Hippocampal formation (tissue), 2 donors: Measurements from ENCODE around the gene CACNA2D3.
"Not testable (repeated sequence)": the region's sequence is repeated elsewhere in the genome, so short reads cannot be mapped to it uniquely, and the experiment has no call there.

Experiments
- DNase-seq, 2 donors: peaks; one replicate each; lab custom pipeline; 2025; lab: John Stamatoyannopoulos, UW

The CACNA2D3 gene

DNA sequence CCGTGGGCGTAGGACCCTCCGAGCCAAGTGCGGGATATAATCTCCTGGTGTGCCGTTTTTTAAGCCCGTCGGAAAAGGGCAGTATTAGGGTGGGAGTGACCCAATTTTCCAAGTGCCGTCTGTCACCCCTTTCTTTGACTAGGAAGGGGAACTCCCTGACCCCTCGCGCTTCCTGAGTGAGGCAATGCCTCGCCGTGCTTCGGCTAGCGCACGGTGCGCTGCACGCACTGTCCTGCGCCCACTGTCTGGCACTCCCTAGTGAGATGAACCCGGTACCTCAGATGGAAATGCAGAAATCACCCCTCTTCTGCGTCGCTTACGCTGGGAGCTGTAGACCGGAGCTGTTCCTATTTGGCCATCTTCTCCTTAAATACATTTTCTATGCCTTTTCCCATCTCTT, 342.2 kb downstream of the CACNA2D3 start:
- not testable (repeated sequence) for DNase-seq

DNA sequence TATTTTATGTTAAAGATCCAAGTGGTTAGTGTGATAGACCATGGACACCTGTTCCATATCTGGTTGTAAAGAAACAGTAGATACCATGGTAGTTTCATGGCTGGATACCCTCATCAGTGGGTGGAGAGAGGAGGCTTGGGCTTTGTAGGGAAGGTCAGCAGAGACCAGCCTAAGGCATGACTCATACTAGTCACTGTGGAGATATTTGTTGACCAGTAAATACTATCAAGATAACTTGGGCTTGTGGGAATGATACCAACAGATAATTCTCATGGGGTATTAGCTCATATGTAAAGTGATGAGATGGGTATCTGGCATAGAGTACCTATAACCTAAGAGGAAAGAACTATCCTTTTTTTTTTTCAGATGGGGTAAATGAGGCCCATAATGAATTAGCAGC, 354.5 kb downstream of the CACNA2D3 start:
- no peak for DNase-seq

DNA sequence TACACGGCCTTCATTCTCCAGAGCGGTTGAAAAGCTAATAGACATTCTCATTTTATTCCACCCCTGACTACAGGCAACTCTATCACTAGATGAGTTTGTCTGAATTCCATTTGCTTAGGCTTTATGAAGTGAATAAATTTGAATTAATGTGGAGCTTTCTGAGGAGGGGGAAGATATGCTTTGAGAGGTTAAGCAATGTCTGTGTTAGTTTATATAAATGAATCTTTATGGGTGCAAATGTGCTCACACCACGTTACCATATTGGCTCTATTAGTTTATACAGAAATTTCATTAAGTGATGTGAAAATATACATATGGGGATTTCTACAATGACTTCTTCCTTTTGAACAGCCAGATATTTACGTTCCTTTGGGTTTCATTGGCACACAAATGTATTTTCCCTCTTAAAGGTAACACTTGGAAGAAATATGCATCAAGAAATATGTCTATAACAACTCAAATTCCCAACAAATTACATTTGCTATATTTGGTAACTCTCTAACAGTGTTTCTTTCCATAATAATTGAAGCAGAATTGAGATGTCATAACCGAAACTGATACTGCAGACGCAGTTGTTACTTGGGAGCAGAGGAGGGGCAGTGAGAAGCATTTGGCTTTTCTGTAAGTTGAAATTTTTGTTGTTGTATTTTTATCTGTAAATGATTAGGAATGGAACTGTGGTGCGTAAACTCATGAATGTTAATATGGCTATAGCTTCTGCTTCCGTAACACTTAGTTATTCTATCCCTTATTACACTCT, 359.4 kb downstream of the CACNA2D3 start:
- no peak for DNase-seq

DNA sequence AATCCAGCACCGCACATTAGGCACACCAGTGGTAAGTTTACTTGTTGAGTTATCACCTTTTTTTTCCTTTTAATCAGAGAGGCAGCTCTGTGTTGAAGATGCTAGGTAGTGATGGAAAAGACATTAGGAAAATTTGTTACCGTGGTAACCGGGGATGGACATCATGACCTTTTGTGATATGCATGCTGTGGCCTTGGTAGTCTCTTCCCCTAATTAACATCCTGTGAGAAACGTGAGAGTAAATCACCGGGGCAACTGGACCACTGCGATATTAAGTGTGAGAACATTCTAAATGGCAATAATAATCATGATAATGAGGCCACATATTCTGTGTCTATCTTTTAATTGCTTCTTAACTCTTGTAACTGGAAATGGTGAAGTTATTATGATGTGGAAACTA, 362.0 kb downstream of the CACNA2D3 start:
- no peak for DNase-seq

DNA sequence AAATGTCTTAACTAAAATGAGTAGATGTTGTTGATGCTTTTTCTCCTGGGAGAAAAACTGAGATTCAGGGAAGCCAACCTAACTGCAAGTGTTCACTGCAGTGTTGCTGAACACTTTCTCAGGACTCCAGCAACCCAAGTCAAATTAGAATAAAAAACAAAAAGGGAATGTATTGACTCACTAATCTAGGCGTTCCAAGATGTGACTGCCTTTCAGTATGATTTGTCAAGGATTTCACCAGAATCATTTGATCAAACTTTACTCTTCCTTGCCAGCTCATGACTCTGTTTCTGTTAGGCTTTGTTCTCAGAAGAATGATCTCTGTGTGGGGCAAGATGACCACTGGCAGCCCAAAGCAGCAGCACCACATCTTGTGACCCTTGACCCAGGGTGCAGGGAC, 364.0 kb downstream of the CACNA2D3 start:
- DNase-seq, result no peak

DNA sequence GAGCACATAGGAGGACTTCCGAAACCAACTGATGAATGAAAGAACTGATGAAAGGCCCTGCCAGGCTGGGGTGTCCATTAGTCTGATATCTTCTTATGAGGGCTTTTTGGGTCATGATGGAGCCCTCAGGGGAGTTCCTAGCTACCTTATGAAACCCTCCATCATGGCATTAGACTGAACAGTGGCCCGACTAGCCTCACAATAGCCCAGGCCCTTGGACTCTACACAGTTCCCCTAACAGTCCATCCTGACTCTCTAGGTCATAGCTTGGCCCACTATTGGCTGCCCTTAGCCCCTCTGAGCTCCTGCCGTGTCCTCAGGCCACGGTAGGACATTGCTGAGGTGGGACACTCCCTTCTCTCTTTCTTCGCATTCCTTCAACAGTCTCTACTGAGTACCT, 365.9 kb downstream of the CACNA2D3 start:
- no peak for DNase-seq

DNA sequence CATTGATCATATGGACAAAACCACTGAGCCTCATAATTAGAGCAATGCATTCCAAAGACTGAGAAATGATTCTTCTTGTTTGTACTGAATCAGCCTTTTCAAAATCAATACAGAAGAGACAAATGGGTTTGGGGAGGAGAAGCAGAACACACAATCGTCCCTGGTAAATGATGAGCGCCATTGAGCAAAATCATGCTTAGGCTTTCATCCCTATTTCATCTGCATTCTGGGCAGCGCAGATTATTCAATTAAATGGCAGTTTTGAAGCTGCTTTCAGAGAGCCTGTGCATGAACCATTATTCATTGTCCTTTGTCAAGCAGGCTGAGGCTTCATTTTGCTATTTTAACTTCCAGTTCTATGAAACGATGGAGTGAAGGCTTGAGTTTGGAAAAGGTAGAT, 371.9 kb downstream of the CACNA2D3 start:
- DNase-seq, result no peak

DNA sequence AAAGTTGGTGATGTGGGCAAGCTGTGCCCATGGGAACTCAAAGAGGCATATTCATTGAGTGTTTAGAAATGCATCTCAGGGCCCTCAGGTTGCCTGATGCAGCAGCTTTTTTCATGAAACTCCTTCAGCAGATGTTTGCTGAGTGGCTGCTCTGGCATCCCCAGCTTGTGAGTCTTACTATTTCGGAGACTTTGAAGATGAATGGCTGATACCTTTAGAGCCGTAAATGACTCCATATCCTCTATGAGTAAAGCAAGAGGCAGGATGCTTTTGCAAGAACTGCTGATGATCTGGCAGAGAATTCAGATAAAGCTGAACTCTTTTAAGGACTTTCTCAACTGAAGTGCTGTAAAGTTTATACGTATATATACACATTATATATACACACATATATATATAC, 384.3 kb downstream of the CACNA2D3 start:
- no peak for DNase-seq

DNA sequence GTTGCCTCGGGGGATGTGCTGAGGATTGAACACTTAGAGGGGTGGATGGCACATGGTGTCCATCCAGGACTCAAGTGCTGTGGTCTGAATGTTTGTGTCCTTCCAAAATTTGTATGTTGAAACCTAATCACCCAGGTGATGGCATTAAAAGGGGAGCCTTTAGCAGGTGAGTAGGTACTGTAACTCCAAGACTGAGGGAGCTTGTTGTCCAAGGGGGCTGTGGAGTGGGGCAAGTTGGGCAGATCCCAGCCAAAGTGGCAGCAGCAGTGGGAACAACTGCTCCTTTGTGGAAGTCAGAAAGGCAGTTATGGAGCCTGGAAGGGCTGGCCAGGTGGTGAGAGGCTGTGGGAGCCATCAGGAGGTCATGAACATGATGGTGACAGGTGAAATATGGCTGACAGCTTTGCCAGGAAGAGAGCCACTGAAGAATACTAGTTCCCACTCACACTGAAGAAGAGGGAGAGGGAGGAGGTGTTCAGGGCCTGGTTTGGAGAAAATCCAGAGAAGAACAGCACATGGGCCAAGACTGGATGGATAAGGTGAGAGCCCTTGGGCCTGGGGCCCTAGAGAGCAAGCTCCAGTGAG, 385.6 kb downstream of the CACNA2D3 start:
- DNase-seq, result no peak

DNA sequence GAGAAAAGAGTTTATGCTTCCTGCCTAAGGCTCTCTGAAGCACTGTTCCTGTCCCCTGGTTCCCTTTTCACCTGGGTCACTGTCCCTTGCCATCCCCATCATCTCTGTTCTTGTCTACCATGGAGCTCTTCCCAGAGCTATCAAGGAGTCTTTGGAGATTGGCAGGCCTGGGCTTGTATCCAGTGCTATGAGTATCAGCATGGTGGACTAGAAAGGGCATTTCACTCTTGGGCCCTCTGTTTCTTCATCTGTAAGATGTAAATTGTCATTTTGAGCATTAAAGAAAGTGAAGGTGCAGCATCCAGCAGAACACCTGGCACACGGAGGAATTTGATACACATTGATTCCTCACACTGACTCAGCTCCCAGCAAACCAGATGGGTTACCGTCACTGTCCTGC, 388.2 kb downstream of the CACNA2D3 start:
- DNase-seq, result no peak

DNA sequence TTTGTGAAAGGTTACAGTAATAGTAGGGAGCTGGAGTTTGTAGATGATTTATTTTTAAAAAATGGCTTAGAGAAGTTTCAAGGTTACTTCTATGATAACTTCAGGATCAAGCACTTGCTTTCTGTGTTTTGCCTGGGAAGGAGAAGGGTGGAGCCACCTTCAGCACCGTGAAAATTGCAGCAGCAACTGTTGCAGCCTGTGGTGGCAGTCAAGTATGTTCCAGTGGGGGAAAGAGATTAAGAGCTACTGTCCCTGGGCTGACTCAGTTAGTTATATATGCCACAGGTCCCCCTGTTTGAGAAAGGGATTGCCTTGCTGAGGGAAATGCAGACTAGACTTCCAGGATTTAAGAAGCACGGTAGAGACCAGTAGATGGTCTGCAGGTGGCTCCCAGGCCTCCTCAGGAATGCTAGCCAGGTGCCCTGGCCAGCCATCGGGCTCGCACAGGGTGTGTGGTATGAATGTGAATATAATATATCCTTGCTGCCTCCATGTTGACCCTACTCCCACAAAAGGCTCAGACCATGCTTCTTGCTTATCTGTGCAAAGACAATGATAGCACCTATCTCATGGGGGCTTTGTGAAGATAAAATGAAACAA, 389.5 kb downstream of the CACNA2D3 start:
- DNase-seq, result no peak

DNA sequence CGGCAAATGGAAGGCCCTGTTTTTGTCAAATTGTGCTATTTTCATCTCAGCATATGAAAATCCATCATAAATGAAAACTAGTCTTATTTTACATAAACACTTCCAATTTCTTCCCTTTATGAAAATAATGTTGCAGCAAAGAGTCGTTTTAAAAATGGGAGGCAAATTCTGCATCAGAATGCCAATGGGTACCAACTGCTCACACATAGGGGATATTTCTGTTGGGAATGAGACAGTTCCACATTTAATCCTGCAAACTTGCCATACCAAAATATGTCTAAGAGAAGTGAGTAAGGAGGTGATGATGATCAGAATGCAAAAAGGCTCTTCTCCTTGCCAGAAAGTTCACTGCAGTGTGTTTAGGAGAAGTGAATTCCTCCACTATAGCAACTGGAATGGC, 391.7 kb downstream of the CACNA2D3 start:
- no peak for DNase-seq

DNA sequence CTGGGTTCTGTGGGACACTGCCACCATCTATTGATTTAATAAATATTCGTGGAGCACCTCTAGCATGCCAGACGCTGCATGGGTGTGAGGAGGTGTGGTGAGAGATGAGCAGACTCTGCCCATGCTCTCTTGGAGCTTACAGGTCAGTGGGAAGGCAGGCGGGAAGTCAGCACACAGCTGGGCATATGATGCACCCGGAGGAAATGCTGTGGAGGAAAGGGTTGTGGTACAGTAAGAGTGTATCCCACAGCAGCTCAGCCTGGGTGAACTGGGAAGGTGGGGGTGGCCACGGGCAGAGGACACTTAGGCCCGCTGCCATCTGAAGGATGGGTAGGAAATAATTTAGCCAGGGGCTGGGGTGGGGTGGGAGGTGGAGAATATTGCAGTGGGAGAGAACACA, 392.1 kb downstream of the CACNA2D3 start:
- DNase-seq, result no peak

DNA sequence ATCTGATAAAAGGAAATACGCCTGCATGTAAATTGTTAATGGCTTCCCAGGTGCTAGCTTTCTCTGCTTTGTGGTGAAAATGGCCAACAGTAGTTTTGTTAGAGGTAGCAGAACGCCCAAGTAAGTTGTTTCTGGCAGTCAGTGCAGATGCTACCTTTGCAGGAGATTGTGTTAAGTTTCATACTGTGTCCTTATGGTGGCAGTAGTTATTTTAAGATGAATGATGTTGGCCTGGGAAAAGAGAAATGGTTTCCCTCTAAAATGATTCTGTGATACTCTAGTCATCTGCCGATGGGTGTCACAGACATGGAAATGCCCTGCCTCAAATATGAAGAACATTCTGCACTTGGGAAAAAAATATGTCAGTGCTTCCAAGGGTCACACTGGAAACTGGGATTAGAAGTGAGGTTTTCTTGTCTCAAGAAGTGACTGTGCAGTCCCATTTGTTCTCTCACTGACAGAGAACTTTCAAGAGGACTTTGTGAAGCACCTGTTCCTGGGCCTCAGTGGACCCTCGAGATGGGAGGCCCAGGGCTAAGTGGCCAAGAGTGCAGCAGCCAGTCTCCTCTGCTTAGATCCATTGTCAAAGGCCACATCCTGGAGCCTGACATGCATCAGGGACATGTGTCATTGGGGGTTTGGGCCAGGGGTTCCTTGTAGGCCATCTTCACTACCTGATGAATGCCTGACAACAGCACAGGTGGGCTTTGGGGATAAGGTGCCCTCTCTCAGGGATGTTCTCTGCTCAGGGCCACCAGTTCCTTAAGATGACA, 393.3 kb downstream of the CACNA2D3 start:
- DNase-seq, result no peak

DNA sequence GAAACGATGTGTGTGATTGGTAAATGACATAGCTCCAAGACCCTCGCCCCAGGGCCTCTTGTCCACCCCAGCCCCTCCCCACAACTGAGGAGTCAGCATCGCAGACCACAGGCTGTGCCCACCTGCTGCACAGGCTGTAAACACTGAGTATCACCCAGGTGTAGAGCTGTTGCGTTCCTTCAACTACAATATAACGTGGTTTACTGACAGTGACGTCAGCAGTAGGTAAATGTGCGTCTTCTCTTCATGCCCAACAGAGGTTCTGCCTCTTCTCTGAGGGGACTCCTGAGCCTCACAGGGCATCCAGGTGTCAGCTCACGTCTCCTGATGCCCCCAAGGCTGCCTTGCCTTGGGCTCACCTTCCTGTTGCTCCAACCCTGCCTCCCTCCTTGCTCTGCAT, 395.1 kb downstream of the CACNA2D3 start:
- DNase-seq, result no peak

DNA sequence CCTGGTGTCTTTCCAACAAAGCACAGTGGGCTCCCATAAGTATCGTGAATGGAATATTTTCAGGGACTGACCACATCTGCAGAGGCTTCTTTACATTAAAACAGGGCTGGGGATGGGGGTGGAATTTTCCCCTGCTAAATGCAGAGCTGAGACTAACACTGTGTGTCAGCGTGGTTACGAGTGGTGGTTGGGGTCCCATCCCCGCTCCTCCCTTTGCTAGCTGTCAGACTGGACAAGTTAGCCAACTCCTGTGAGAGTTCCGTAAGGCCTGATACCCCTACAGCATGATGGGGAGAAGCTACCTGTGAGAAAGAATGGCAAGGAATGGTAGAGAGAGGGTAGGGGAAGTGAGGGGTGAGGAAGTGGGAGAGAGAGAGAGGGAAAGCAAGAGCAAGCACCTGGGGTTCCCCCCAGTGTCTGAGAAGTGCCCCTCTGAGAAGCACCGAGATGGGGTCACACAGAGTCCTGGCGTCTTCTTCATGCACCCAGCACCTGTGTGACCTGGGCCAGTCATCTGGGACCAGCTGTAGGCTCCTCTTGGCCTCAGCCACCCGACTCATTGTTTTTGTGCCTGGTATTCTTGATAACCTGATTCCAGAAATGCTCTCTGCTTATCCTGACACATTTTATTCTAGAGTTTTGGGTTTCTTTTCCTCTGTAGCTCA, 395.8 kb downstream of the CACNA2D3 start:
- DNase-seq, result no peak

DNA sequence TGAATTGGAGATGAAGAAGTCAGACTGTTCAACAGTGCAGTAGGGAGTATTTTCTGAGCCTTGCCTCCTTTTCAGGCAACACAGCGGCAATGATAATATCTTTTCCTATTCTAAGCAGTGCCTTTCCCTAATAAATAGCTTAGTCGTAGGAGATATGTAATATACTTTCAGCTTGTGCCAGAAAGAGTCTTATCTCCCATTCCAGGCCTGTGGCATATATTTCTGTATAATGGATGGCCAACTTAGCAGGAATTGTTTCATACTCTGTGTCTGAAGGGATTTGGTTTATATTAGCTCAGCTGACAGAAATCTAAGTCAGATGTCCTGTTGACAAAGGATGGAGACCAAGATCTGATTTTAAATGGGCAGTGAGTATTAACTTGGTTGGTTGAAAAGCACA, 397.1 kb downstream of the CACNA2D3 start:
- DNase-seq, result no peak

DNA sequence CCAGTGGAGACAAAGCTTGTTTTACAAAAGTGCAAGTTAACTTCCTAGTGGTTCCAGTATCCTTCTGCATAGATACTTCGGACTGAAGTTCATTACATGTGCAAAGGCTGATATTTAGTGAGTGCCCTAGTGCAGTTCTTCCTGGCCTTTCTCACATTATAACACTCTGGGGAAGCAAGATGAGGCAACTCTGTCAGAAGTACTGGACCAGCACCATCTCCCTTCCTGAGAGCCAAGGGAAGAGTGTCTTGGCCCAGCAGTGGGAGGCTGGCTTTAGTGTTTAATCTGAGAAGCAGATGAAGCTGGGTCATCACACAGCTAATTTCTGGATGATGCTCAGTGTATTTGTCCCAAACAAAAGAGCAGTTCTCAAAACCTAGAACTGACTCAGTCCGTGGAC, 397.7 kb downstream of the CACNA2D3 start:
- DNase-seq, result no peak

DNA sequence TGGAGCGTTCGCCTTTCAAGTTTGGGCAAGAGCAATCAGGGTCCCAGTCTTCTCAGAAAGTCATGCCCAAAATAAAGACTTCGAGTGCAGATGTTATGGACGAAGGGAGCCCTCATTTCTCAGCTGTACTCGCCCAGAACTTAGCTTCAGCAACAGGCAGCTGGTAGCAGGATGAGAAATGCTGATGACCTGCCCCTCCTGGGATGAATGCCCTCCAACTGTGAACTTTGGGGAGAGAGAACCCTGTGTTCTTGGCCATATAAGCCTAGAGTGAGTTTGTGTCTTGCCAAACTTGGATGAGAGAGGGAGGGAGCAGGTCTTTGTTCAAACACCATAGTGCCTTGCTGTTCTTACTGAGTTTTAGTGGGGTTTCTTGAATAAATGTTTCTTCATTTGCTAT, 405.2 kb downstream of the CACNA2D3 start:
- no peak for DNase-seq

DNA sequence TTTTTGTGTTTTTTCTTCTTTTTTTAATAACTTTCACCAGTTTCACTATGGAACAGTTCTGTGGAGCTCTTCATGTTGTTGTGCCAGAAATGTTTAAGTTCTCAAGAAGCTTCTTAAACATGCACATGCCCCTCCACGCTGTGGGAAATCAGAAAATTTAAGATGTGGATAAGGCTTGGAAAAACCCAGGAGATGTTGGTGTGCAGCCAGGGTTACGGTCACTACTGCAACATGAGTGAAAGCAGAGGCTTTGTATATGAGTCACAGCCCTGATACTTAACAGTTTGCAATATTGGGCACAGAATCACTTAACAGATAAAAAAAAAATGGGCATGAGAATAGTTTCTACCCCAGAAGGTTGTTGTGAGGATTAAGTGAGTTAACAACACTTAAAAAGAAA, 405.6 kb downstream of the CACNA2D3 start:
- DNase-seq, result no peak

DNA sequence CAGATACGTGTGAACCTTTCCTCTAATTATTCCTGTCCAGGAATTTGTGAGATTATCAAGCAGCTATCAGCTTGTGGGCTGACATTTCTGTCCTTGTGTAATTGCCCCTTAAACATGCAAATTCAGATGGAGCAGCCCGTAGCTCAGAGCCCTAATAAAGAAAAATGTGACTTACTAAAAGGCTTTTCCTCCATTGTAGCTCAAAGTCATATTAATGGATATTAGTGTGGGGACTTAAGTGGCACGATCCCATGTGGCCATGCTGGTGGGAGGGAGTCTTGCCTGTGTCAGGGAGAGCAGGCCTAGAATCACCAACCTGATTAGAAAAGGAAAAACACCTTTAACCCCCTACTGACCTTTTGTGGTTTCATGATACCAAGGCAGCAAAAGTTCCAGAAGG, 406.3 kb downstream of the CACNA2D3 start:
- no peak for DNase-seq

DNA sequence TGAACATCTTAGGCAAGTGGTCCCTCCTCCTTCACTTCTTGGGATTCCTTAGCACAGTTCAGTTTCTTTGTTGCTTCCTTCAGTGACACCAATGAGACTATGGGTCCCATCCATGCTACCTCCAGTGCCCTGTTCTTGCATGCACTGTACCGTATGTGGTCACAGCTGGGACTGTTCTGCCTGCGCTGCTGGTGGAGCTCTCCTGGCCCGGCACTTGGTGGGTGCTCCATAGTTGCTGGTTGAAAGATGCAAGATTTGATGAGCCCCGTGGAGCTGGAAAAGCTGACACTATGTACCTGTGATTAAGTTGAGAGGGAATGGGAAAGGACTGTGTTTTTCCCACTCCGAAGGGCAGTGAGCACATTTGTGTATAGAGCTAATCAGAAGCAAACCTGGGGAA, 407.7 kb downstream of the CACNA2D3 start:
- no peak for DNase-seq
